ENCODE measurements around the gene ECEL1.

GRCh38 chr2:232488721-232489300 lies 1.2 kb upstream of the ECEL1 start:
- TF ChIP-seq, protein P1, sequence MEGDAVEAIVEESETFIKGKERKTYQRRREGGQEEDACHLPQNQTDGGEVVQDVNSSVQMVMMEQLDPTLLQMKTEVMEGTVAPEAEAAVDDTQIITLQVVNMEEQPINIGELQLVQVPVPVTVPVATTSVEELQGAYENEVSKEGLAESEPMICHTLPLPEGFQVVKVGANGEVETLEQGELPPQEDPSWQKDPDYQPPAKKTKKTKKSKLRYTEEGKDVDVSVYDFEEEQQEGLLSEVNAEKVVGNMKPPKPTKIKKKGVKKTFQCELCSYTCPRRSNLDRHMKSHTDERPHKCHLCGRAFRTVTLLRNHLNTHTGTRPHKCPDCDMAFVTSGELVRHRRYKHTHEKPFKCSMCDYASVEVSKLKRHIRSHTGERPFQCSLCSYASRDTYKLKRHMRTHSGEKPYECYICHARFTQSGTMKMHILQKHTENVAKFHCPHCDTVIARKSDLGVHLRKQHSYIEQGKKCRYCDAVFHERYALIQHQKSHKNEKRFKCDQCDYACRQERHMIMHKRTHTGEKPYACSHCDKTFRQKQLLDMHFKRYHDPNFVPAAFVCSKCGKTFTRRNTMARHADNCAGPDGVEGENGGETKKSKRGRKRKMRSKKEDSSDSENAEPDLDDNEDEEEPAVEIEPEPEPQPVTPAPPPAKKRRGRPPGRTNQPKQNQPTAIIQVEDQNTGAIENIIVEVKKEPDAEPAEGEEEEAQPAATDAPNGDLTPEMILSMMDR (IDR thresholded peaks at IDR 0.05): no peak
- TF ChIP-seq POLR2A (IDR thresholded peaks at IDR 0.05): no peak
